SK-N-SH (cell line): Measurements from ENCODE around the gene IL4R. TPM values are rescaled to one million over a fixed set of nuclear protein-coding genes. Genes with fewer than 3 reads are reported as not detected.
A peak's percentile ranks its signal among the peaks of the same experiment; 100 is the strongest.

Source experiments
- CTCF ChIA-PET: fragments of 300-600, 350-600 bp; formaldehyde crosslinking; extraction: SDS; loops from one replicate; lab custom pipeline; 2021; lab: Yijun Ruan, JAX
- POLR2A ChIA-PET: fragments of 350-600 bp; sonication (Branson Sonifier 250); formaldehyde crosslinking; extraction: SDS; loops from one replicate; lab custom pipeline; 2020; ENCODE audit warnings: antibody characterized with exemption, inconsistent platforms; lab: Yijun Ruan, JAX
- DNase-seq: peaks from one replicate; pipeline ENCODE4 v3.0.0; 2012
- H2AFZ ChIP-seq: fragments of 200-600 bp; sonication (generic); 2 replicates; pipeline ENCODE4 v1.8.1; 2016; ENCODE audit warnings: antibody characterized with exemption, mild to moderate bottlenecking, low read depth
- H3F3A ChIP-seq: fragments of 200-600 bp; sonication (generic); replicated peaks from 2 replicates; pipeline ENCODE3; 2016; ENCODE audit warnings: antibody characterized with exemption, mild to moderate bottlenecking; ENCODE audit not compliant: insufficient read depth
- H3K27ac ChIP-seq, 2 experiments: fragments of 200-500 bp in 1 of 2; fragments of 200-600 bp in 1 of 2; sonication (Bioruptor generic) in 1 of 2; sonication (generic), shearing (Covaris generic) in 1 of 2; 2 replicates each; pipeline versions ENCODE4 v1.5.1 to v1.6.1; 2014 to 2016; ENCODE audit warnings: low read depth in 2 of 2, inconsistent platforms in 1 of 2, low read length in 1 of 2, mild to moderate bottlenecking in 1 of 2, mixed read lengths in 1 of 2
- H3K27me3 ChIP-seq: fragments of 200-600 bp; sonication (generic), shearing (Covaris generic); 2 replicates; pipeline ENCODE4 v1.6.1; 2016; ENCODE audit warnings: mixed run types; ENCODE audit not compliant: insufficient read depth
- H3K36me3 ChIP-seq, 2 experiments: fragments of 200-500 bp in 1 of 2; fragments of 200-600 bp in 1 of 2; sonication (Bioruptor generic) in 1 of 2; sonication (generic) in 1 of 2; replicated peaks in 1 of 2; 2 replicates each; pipeline versions ENCODE3 to v1.5.1; 2014 to 2016; ENCODE audit warnings: low read length in 1 of 2, mild to moderate bottlenecking in 1 of 2; ENCODE audit not compliant: insufficient read depth in 2 of 2, control insufficient read depth in 1 of 2
- H3K4me1 ChIP-seq, 2 experiments: fragments of 200-500 bp in 1 of 2; fragments of 200-600 bp in 1 of 2; sonication (Bioruptor generic) in 1 of 2; sonication (generic), shearing (Covaris generic) in 1 of 2; 2 replicates each; pipeline versions ENCODE4 v1.5.1 to v1.6.1; 2014 to 2016; ENCODE audit warnings: low read depth in 1 of 2, low read length in 1 of 2, mixed run types in 1 of 2; ENCODE audit not compliant: insufficient read depth in 2 of 2, control insufficient read depth in 1 of 2
- H3K4me2 ChIP-seq: fragments of 200-600 bp; sonication (generic), shearing (Covaris generic); 2 replicates; pipeline ENCODE4 v1.6.1; 2017; ENCODE audit warnings: mixed run types
- H3K4me3 ChIP-seq, 2 experiments: fragments of 200-500 bp in 1 of 2; fragments of 200-600 bp in 1 of 2; sonication (Bioruptor generic) in 1 of 2; sonication (generic), shearing (Covaris generic) in 1 of 2; 2 replicates each; pipeline versions ENCODE4 v1.5.1 to v1.8.1; 2014 to 2016; ENCODE audit warnings: low read depth in 2 of 2, inconsistent platforms in 1 of 2, low read length in 1 of 2, mild to moderate bottlenecking in 1 of 2, mixed read lengths in 1 of 2, moderate library complexity in 1 of 2
- H3K79me2 ChIP-seq: fragments of 200-600 bp; sonication (generic); 2 replicates; pipeline ENCODE4 v1.8.1; 2017; ENCODE audit warnings: mild to moderate bottlenecking; ENCODE audit not compliant: insufficient read depth
- H3K9ac ChIP-seq: fragments of 200-600 bp; sonication (generic); 2 replicates; pipeline ENCODE4 v1.6.1; 2017; ENCODE audit warnings: mixed run types
- H3K9me2 ChIP-seq: fragments of 200-600 bp; sonication (generic); 2 replicates; pipeline ENCODE4 v1.6.1; 2017; ENCODE audit warnings: mixed run types
- H3K9me3 ChIP-seq: fragments of 200-600 bp; sonication (generic); 2 replicates; pipeline ENCODE4 v1.6.1; 2017; ENCODE audit warnings: mixed run types, mild to moderate bottlenecking, moderate library complexity
- H4K20me1 ChIP-seq: fragments of 200-600 bp; sonication (generic); 2 replicates; pipeline ENCODE4 v1.6.1; 2017; ENCODE audit warnings: mild to moderate bottlenecking, mixed run types; ENCODE audit not compliant: insufficient read depth
- CHD2 ChIP-seq: fragments of 150-350 bp; IDR thresholded peaks from 2 replicates; pipeline ENCODE4 v1.6.1; 2018; ENCODE audit warnings: low read length; ENCODE audit not compliant: partially characterized antibody
- ELF1 ChIP-seq: IDR thresholded peaks from 2 replicates; pipeline ENCODE4 v1.4.0; 2012
- FOSL2 ChIP-seq: IDR thresholded peaks from 2 replicates; pipeline ENCODE4 v1.4.0; 2012; ENCODE audit warnings: low read depth, mild to moderate bottlenecking, moderate library complexity, borderline replicate concordance
- FOXM1 ChIP-seq: IDR thresholded peaks from 2 replicates; pipeline ENCODE4 v1.4.0; 2012; ENCODE audit warnings: low read depth, mild to moderate bottlenecking
- GABPA ChIP-seq: IDR thresholded peaks from 2 replicates; pipeline ENCODE4 v1.4.0; 2012; ENCODE audit warnings: low read depth, mild to moderate bottlenecking
- MEF2A ChIP-seq: IDR thresholded peaks from 2 replicates; pipeline ENCODE4 v1.4.0; 2012; ENCODE audit warnings: low read depth, borderline replicate concordance
- NFIC ChIP-seq: IDR thresholded peaks from 2 replicates; pipeline ENCODE4 v1.4.0; 2012; ENCODE audit warnings: borderline replicate concordance
- NRF1 ChIP-seq: IDR thresholded peaks from 2 replicates; pipeline ENCODE4 v1.6.1; 2012; ENCODE audit warnings: low read depth, mild to moderate bottlenecking, low read length
- POLR2AphosphoS5 ChIP-seq: IDR thresholded peaks from 2 replicates; pipeline ENCODE4 v1.6.1; 2012; ENCODE audit warnings: low read depth, low read length
- RAD21 ChIP-seq: IDR thresholded peaks from 2 replicates; pipeline ENCODE4 v1.6.1; 2012; ENCODE audit warnings: mild to moderate bottlenecking, low read length
- RXRA ChIP-seq: IDR thresholded peaks from 2 replicates; pipeline ENCODE4 v1.4.0; 2012; ENCODE audit warnings: low read depth, mild to moderate bottlenecking, borderline replicate concordance
- SIN3A ChIP-seq: IDR thresholded peaks from 2 replicates; pipeline ENCODE4 v1.6.1; 2012; ENCODE audit warnings: low read depth, mild to moderate bottlenecking, low read length, moderate library complexity, borderline replicate concordance
- TEAD4 ChIP-seq: IDR thresholded peaks from 2 replicates; pipeline ENCODE4 v1.4.0; 2012; ENCODE audit warnings: mild to moderate bottlenecking, borderline replicate concordance; ENCODE audit not compliant: insufficient read depth
- YY1 ChIP-seq: IDR thresholded peaks from 2 replicates; pipeline ENCODE4 v1.4.0; 2012; ENCODE audit warnings: low read depth, mild to moderate bottlenecking
- WGBS: methylation state at CpG from one replicate; pipeline ENCODE4 v1.1.6; 2017; ENCODE audit warnings: low lambda C conversion rate; 5-methylcytosine and 5-hydroxymethylcytosine counted together
- polyA plus RNA-seq, 3 experiments: library from polyadenylated mRNA; depleted of rRNA; stranded (reverse); fragments of >200 nt; gene quantifications; 2 replicates each; pipeline ENCODE4 v1.2.3, GENCODE V29; 2012
- TF ChIP-seq, protein P1 (sequence below): IDR thresholded peaks from 2 replicates; pipeline ENCODE4 v1.6.1; 2012; ENCODE audit warnings: mild to moderate bottlenecking, low read depth, low read length, moderate library complexity
- TF ChIP-seq, protein P2 (sequence below): fragments of 150-350 bp; IDR thresholded peaks from 2 replicates; pipeline ENCODE4 v1.6.1; 2017; ENCODE audit warnings: antibody characterized with exemption, low read length, low read depth, borderline replicate concordance
- TF ChIP-seq, protein P3 (sequence below): IDR thresholded peaks from 2 replicates; pipeline ENCODE4; 2012
- TF ChIP-seq, protein P4 (sequence below): fragments of 200-600 bp; sonication (generic); IDR thresholded peaks from 2 replicates; pipeline ENCODE4 v1.6.1; 2017; ENCODE audit warnings: antibody characterized with exemption, mild to moderate bottlenecking, moderate library complexity

IL4R gene
- polyA plus RNA-seq, 1 of the 3 experiments (the other 2 are of a cell fraction), result 16.1 TPM

DNA sequence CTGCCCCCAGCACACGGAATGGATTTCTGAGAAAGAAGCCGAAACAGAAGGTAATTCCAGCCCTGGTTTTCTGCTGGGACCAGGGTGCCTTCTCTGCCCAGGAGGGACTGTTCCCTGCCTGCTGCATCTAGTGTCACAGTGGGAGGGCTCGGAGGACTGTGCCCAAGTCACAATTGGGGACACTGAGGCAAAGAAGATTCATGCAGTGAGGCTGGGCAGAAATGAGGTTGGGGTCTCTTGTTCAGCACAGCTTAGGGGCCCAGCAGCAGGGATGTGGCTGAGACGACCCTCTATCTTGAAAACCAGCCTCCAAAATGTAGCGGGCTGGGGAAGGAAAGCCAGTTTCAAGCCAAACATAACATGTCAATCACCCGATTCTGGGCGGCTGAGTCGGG, 88.8 kb downstream of the IL4R start:
- Histone ChIP-seq H2AFZ (no peak overlapping the region), H3K4me2 (peak overlapping the region; percentile 67; the same call in 1 of the 2 replicates), H3K27me3 (no peaks in the 10 kb centered on the region), H3K27ac (no peak overlapping the region), H3K9me2 (no peaks in the 10 kb centered on the region), H3K9ac (peak overlapping the region; percentile 26; the same call in 1 of the 2 replicates), H3K4me3 (no peak overlapping the region), H3K4me1 (peaks cover 0 to 18% of the 10 kb centered on the region in 2 experiments; a peak in 2 of 4 replicates), H3K36me3 (no peaks in the 10 kb centered on the region), H3K9me3 (no peaks in the 10 kb centered on the region), H3K79me2 (no peaks in the 10 kb centered on the region), H3F3A (peaks cover 14% of the 10 kb centered on the region), H4K20me1 (no peaks in the 10 kb centered on the region)
- TF ChIP-seq NFIC, result no peak
- TF ChIP-seq YY1, result no peak
- no peak for TF ChIP-seq ELF1
- no peak for TF ChIP-seq RAD21
- TF ChIP-seq, protein P1, sequence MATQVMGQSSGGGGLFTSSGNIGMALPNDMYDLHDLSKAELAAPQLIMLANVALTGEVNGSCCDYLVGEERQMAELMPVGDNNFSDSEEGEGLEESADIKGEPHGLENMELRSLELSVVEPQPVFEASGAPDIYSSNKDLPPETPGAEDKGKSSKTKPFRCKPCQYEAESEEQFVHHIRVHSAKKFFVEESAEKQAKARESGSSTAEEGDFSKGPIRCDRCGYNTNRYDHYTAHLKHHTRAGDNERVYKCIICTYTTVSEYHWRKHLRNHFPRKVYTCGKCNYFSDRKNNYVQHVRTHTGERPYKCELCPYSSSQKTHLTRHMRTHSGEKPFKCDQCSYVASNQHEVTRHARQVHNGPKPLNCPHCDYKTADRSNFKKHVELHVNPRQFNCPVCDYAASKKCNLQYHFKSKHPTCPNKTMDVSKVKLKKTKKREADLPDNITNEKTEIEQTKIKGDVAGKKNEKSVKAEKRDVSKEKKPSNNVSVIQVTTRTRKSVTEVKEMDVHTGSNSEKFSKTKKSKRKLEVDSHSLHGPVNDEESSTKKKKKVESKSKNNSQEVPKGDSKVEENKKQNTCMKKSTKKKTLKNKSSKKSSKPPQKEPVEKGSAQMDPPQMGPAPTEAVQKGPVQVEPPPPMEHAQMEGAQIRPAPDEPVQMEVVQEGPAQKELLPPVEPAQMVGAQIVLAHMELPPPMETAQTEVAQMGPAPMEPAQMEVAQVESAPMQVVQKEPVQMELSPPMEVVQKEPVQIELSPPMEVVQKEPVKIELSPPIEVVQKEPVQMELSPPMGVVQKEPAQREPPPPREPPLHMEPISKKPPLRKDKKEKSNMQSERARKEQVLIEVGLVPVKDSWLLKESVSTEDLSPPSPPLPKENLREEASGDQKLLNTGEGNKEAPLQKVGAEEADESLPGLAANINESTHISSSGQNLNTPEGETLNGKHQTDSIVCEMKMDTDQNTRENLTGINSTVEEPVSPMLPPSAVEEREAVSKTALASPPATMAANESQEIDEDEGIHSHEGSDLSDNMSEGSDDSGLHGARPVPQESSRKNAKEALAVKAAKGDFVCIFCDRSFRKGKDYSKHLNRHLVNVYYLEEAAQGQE, result no peak
- TF ChIP-seq GABPA, result no peak
- no peak for TF ChIP-seq POLR2AphosphoS5
- no peak for TF ChIP-seq CHD2
- TF ChIP-seq, protein P2, sequence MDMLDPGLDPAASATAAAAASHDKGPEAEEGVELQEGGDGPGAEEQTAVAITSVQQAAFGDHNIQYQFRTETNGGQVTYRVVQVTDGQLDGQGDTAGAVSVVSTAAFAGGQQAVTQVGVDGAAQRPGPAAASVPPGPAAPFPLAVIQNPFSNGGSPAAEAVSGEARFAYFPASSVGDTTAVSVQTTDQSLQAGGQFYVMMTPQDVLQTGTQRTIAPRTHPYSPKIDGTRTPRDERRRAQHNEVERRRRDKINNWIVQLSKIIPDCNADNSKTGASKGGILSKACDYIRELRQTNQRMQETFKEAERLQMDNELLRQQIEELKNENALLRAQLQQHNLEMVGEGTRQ, result no peak
- TF ChIP-seq FOSL2, result no peak
- TF ChIP-seq, protein P3, sequence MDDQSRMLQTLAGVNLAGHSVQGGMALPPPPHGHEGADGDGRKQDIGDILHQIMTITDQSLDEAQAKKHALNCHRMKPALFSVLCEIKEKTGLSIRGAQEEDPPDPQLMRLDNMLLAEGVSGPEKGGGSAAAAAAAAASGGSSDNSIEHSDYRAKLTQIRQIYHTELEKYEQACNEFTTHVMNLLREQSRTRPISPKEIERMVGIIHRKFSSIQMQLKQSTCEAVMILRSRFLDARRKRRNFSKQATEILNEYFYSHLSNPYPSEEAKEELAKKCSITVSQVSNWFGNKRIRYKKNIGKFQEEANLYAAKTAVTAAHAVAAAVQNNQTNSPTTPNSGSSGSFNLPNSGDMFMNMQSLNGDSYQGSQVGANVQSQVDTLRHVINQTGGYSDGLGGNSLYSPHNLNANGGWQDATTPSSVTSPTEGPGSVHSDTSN, result no peak
- no peak for TF ChIP-seq FOXM1
- ChIA-PET POLR2A (no interaction called here), CTCF (no interaction called here)
- DNase-seq, result no peak
- WGBS, result 60% methylated on average over 8 of the region's 8 CpGs

DNA sequence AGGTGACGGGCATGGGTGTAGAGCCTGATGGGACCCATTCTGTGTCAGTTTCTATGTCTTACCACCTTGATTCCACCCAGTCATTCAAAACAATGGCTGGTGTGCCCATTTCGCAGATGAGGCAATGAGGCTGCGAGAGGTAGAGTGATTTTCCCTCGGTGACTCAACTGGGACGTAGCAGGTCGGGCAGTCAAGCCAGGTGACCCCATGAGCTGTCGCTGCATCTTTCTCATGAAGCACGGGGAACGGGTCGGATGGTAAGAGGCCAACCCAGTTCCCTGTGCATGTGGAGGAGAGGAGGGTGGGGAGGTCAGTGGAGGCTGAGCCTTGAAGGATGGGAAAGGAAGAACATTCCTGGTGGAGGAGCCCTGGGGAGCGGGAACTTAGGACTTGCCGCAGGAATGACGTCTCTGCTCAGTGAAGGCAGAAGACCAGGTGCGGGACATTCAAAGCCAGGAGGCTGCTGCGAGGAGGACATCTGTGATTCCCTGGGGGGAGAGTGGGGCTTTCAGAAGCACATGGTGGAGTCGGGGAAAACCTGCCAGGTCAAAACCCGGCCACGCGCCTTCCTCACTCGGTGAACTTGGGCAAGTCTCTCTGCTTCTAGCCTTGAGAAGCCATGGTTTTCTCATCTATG, 89.3 kb downstream of the IL4R start:
- Histone ChIP-seq H3K27ac (no peak overlapping the region), H3K4me2 (no peak overlapping the region)

More for the DNA sequence above, 89.3 kb downstream of the IL4R start:
- Histone ChIP-seq H3K4me3 (no peak overlapping the region), H4K20me1 (no peaks in the 10 kb centered on the region), H3K9ac (no peak overlapping the region), H3K36me3 (no peaks in the 10 kb centered on the region), H3K4me1 (peaks cover 0 to 18% of the 10 kb centered on the region in 2 experiments; a peak in 2 of 4 replicates), H3F3A (peaks cover 16% of the 10 kb centered on the region), H3K27me3 (no peaks in the 10 kb centered on the region), H2AFZ (no peak overlapping the region), H3K79me2 (no peaks in the 10 kb centered on the region), H3K9me2 (no peaks in the 10 kb centered on the region), H3K9me3 (no peaks in the 10 kb centered on the region)
- ChIA-PET POLR2A (no interaction called here), CTCF (no interaction called here)
- TF ChIP-seq NRF1 (no peak), TEAD4 (no peak), SIN3A (no peak), POLR2AphosphoS5 (no peak), NFIC (no peak), FOSL2 (no peak), MEF2A (no peak), RXRA (no peak)
- TF ChIP-seq, protein P4, sequence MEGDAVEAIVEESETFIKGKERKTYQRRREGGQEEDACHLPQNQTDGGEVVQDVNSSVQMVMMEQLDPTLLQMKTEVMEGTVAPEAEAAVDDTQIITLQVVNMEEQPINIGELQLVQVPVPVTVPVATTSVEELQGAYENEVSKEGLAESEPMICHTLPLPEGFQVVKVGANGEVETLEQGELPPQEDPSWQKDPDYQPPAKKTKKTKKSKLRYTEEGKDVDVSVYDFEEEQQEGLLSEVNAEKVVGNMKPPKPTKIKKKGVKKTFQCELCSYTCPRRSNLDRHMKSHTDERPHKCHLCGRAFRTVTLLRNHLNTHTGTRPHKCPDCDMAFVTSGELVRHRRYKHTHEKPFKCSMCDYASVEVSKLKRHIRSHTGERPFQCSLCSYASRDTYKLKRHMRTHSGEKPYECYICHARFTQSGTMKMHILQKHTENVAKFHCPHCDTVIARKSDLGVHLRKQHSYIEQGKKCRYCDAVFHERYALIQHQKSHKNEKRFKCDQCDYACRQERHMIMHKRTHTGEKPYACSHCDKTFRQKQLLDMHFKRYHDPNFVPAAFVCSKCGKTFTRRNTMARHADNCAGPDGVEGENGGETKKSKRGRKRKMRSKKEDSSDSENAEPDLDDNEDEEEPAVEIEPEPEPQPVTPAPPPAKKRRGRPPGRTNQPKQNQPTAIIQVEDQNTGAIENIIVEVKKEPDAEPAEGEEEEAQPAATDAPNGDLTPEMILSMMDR, result no peak
- no peak for DNase-seq
- 51% methylated on average over 20 of the region's 20 CpGs for WGBS
